Measurements from ENCODE around the gene TMEM52.

DNA sequence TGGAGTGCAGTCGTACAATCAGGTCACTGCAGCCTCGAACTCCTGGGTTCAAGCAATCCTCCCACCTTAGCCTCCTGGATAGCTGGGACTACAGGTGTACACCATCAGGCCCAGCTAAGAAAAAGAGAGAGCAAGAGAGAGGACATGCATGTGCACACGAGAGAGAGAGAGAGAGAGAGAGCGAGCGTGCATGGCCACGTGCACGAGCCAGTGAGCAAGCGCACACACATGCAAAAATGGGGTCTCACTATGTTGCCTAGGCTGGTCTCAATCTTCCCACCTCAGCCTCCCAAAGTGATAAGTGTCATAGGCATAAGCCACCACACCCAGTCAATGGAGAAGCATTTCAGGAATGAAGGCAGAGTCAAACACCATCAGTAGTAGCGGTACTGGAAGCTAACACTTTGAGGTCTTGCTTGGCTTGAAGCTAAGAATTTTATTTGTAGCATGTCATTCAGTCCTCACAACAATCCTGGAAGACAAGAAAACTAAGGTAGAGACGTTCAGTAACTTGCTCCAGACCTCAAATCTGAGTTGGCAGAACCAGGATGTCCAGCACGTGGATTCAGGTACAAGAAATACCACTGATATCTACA is 42.6 kb downstream of the TMEM52 start:
- TF ChIP-seq, protein P1, sequence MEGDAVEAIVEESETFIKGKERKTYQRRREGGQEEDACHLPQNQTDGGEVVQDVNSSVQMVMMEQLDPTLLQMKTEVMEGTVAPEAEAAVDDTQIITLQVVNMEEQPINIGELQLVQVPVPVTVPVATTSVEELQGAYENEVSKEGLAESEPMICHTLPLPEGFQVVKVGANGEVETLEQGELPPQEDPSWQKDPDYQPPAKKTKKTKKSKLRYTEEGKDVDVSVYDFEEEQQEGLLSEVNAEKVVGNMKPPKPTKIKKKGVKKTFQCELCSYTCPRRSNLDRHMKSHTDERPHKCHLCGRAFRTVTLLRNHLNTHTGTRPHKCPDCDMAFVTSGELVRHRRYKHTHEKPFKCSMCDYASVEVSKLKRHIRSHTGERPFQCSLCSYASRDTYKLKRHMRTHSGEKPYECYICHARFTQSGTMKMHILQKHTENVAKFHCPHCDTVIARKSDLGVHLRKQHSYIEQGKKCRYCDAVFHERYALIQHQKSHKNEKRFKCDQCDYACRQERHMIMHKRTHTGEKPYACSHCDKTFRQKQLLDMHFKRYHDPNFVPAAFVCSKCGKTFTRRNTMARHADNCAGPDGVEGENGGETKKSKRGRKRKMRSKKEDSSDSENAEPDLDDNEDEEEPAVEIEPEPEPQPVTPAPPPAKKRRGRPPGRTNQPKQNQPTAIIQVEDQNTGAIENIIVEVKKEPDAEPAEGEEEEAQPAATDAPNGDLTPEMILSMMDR (IDR thresholded peaks at IDR 0.05; ENCODE audit: borderline replicate concordance, extremely low read depth, low read length, poor library complexity, severe bottlenecking): no peak
- no peak for TF ChIP-seq EZH2 (IDR thresholded peaks at IDR 0.05; ENCODE audit: borderline replicate concordance, low read depth, low read length, severe bottlenecking)

Data from DND-41 (cell line).